Right renal pelvis (tissue), 4 donors: ENCODE measurements around the gene AMBP. TPM values are rescaled to one million over a fixed set of nuclear protein-coding genes. Genes with fewer than 3 reads are reported as not detected.

Experiments used
- DNase-seq, 4 donors: peaks; one replicate each; pipeline ENCODE4 v3.0.0-alpha.2; 2013; ENCODE audit warnings: low read depth in 4 of 4, low spot score in 3 of 4, missing footprints in 1 of 4
- polyA plus RNA-seq, 4 donors: library from polyadenylated mRNA; unstranded; fragments of 120-200 nt; gene quantifications; one replicate each; pipeline ENCODE4 v1.2.1, GENCODE V29; 2013; ENCODE audit not compliant: insufficient read length in 4 of 4

Gene AMBP
- polyA plus RNA-seq, 4 donors: 1.2 to 2.2 (median 2.0) TPM

GRCh38 chr9:114016629-114017423 lies 61.3 kb downstream of the AMBP start:
- no peak for DNase-seq

DNA sequence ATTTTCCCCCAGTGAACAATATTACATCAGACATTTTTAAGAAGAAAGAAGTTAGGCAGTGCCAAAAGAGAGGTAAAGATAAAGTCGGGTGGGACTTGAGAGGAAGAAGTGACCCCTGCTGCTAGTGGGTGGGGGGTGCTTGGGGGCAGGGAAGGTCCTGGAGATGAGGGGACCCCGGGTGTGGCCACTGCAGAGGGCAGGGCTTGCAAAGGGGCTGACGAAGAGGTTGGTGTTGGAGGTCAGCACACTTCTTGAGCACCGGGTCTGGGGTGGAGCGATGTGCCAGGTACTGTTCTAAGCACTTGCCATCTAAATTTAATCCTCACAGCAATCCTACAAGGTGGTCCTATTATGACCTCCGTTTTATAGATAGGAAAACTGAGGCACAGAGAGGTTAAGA lies 62.0 kb downstream of the AMBP start:
- no peak for DNase-seq

DNA sequence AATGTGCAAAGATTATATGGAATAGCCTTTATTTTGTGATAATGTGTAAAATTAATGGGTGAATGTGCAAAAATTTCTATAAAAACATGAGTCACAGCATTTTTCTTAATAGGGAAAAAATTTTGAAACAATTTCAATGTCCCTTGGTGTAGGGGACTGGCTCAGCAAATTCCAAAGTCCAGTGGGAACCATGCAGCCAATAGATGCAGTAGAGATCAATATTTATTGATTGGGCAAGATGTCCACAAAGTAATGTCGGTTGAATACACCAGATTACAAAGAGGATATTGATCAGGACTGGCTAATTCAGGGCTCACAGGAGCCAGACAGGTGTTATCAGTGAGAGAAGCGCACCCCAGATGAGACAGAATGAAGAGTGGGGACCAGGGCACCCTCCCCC lies 62.5 kb downstream of the AMBP start:
- DNase-seq: no peak

DNA sequence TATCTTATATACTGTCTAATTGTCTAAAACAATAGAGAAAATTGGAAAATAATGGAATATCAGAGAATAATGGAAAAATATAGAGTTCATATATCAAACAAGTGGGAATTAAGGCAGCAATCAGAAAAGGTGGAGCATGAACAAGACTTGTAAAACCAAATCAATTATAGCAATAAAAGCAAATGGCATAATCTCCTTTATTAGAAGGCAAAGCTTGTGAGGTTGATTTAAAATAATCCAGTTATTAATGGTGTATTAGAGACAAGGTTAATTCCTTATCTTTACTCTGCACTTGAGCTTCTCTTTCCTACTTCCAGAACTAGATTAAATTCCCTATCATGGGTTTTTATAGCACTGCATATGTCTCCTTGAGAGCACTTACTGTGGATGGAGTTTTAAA lies 64.1 kb downstream of the AMBP start:
- DNase-seq: no peak

- no peak for DNase-seq
Measured at GRCh38 chr9:114012126-114012525, 66.0 kb downstream of the AMBP start.

- no peak for DNase-seq
Measured at GRCh38 chr9:114011313-114011712, 66.8 kb downstream of the AMBP start.

Other genes with a start within 250 kb of the AMBP start
- 10 to 100 TPM; 40.2 to 43.4 (median 41.8) TPM for gene ZNF618, start 202.0 kb downstream of the AMBP start, polyA plus RNA-seq
- gene KIF12, start 21.0 kb upstream of the AMBP start, polyA plus RNA-seq: 100 to 1,000 TPM; 156 to 211 (median 169) TPM
- 10 to 100 TPM; 33.2 to 38.2 (median 35.9) TPM for gene COL27A1, start 77.2 kb upstream of the AMBP start, polyA plus RNA-seq
- under 1 TPM in 2 of 4 donors, not detected in 2; 0.30 to 0.34 TPM for gene ORM1, start 244.8 kb upstream of the AMBP start, polyA plus RNA-seq